HG03108 (cell line): ENCODE measurements around the gene HOXB5.

ENCODE experiments used
- ATAC-seq: cut with Tn5 transposase; IDR thresholded peaks from one replicate; pipeline ENCODE4 v1.9.1; 2021; ENCODE audit warnings: moderate library complexity; ENCODE audit not compliant: unreplicated experiment

HOXB5 gene

GRCh38 chr17:48605409-48605919 is 11.9 kb upstream of the HOXB5 start:
- ATAC-seq = no peak

GRCh38 chr17:48604770-48605329 is 11.3 kb upstream of the HOXB5 start, which contains the start of gene HOXB6:
HOXB6 (minus strand) TSS chr17:48604986; CDS start chr17:48598150, 6,836 bp downstream.
- no peak for ATAC-seq

- no peak for ATAC-seq
Measured at GRCh38 chr17:48603959-48604769, 10.6 kb upstream of the HOXB5 start.

DNA sequence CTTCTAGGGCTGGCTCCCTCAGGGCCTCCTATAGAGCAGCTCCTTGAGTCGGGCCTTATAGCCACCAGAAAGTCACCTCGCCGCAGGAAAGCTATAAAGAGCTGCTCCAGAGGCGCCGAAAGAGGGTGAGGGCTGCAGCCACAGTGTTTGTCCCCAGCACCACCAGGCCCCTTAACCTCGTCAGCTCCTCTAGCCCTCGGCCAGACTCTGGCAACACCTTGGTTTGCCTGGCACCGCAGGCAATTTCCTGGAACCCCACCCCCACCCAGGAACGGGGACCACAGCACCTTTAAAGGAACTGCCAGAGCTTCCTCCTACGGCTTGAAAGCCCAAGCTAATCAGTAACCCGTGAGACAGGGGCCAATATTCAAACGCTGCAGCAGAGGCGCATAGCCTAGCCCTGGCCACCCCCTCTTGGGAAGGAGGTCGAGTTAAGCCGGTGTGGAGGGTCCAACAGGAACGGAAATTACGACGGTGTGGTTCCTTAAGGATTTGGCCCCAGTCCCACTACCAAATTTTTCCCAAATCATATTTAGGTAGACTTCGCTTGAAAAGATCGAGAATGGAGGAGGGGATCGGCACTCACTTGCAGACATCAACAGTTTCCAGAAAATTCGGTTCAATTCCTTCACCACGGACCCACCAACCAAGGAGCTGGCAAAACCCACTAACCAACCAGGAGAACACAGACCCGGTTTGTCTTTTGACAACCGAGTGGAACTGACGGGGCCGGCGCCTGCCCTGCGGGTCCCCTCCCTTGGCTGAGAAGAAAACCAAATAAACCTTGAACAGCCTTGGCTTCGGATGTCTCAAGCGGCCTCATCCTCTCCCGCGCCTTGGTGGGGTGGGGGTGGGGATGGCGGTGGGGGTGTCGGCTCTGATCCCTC is 8.2 kb upstream of the HOXB5 start:
- no peak for ATAC-seq

GRCh38 chr17:48601207-48601538 is 7.6 kb upstream of the HOXB5 start:
- no peak for ATAC-seq

- ATAC-seq = no peak
Measured at GRCh38 chr17:48600244-48601098, 6.9 kb upstream of the HOXB5 start.

DNA sequence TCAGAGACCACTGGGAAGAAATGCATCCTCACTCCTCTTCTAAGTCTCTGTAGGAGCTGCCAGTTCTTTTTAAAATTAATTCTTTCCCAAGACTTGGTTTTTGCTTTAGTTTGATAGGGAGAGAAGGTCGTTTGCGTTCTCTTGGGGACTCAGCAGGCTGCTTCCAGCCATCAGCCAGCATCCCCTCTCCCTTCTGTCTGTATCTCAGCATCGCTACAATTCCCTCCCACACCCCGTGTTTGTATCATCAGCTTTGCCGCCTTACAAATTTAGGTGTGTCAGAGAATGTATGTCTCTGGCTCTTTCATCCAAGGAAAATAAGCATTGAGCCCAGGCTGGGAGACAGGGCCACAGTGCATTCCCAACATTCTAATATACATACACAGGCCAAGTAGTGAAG is 5.8 kb upstream of the HOXB5 start:
- ATAC-seq = no peak

- ATAC-seq = no peak
Measured at GRCh38 chr17:48598736-48599135, 5.2 kb upstream of the HOXB5 start.

GRCh38 chr17:48597778-48598631 is 4.4 kb upstream of the HOXB5 start:
- no peak for ATAC-seq

DNA sequence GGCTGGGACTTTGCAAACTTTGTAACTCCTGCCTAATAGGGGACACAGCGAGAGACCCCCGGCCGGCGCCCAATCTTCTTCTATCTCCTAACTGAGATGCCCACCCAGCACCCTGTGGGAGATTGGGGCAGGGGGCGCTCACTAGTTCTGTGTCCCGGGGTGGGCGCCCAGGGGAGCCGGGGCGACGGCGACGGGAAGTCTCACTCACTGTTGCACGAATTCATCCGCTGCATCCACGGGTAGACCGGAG is 3.9 kb upstream of the HOXB5 start:
- no peak for ATAC-seq

DNA sequence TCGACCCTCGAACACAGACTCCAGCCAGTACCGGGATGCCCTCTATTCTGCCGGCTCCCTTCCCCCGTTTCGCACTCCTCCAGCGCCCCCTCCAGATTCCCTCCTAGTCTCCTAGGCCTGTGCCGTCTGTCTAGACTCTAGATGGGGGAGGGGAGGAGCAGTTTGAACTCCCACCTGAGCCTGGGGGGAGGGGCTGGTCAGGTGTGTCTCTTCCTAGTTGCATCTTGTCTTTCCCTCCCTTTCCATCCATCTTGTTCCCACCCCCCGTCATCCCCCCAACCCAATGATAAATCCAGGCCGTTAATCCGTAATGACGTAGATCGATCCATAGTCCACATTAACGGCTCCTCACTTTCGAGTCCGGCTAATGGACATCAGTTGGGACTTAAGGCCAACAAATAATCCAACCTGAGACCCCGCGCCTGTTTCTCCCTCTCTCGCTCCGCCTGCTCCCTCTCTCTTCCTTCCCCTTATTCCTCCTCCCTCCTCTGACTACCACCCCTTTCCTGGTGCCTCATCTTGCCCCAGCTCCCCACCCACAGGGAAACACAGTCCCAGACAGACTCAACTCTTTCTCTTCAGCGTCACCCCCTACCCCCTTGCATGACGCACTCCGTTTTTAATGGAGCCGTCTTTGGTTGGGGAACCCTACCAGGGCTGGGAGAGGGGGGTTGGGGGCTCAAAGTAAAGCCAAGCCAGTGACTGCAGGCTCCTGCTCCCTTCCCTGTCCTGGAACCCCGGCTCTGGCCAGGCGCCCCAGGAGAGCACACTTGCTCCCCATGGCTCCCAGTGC is 3.4 kb upstream of the HOXB5 start:
- ATAC-seq = no peak

DNA sequence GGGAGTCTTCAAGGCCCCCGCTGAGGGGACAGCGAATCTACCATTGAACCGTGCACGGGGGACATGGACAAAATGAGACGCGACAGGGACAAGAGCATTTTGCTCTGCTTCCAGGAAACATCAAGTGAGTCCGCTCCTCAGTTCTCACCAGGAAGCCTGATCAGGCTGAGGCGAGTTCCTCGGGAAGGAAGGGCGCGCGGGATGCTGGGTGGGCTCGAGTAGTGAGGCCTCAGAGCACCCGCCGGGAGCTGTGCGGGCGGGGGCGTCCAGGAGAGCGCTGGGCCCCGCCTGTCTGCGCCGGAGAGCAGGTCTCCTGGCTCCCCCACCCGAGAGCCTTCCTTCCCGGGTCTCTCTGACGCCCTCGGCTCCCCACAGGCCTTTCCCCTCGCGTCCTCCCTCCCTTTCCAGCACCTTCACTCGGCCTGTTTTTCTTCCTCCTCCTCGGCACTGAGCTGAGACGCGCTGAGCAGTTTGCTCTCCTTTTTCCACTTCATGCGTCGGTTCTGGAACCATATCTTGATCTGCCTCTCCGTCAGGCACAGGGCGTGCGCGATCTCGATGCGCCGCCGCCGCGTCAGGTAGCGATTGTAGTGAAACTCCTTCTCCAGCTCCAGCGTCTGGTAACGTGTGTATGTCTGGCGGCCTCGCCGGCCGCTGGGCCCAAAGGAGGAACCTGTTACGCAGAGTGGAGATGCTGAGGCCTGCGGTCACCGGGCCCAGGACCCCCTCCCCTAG is 2.6 kb upstream of the HOXB5 start:
- ATAC-seq = no peak

DNA sequence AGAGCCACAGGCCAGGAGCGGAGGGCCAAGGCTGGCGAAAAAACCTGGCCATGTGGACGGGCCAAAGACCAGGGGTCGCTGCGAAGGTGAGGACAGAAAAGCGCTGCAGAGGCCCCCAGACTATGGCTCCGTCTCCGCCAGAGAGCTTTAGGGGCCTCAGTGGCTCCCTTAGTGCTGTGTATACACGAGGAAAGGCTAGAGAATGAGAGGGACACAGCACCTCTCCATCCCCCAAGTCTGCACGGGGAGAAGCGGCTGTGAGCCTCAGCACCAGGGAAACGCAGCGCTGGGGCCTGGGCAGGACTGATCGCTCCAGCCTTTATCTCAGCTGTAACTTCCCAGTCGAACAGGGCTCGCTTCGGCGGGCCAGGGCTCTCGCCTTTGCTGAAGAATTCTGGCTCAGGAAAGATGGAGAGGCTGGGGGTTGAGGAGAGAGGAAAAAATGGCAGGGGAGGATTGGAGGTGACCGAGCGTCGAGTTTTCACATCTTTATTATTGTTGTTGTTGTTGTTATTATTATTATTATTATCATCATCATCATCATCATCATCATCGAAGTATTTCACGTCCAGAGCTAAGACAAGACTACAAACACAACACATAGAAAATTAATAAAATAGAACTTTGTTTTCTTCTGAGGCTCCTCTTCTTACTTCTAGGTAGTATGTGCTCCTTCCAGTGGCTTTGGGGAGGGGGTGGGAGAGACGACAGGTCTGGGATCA is 1.9 kb upstream of the HOXB5 start:
- no peak for ATAC-seq

- ATAC-seq = no peak
Measured at GRCh38 chr17:48594538-48595277, 1.1 kb upstream of the HOXB5 start.

GRCh38 chr17:48593840-48594537 is 410 bp upstream of the HOXB5 start:
- ATAC-seq = no peak

GRCh38 chr17:48592577-48592976 is 1.0 kb downstream of the HOXB5 start:
- no peak for ATAC-seq
